IMR-90 (cell line): ENCODE results near the gene ACTR3C. TPM values are rescaled to one million over a fixed set of nuclear protein-coding genes. Genes with fewer than 3 reads are reported as not detected.
"Not testable (repeated sequence)": the region's sequence is repeated elsewhere in the genome, so short reads cannot be mapped to it uniquely, and the experiment has no call there.

Experiments used
- ATAC-seq: fragments of 200-7000 bp; cut with Tn5 transposase; 2 replicates; pipeline ENCODE4 v1.9.1; 2020; ENCODE audit warnings: low read depth, mild to moderate bottlenecking, moderate library complexity
- BruUV-seq: library from RNA; stranded (reverse); fragments of 400-500 nt; replicated peaks from 2 replicates; lab custom pipeline; 2021; lab: Mats Ljungman, UMichigan
- CTCF ChIA-PET: fragments of 300-600 bp; formaldehyde crosslinking; extraction: SDS; loops from one replicate; lab custom pipeline; 2021; ENCODE audit warnings: antibody characterized with exemption; lab: Yijun Ruan, JAX
- POLR2A ChIA-PET: fragments of 300-600 bp; sonication (Branson Sonifier 250); formaldehyde crosslinking; loops from one replicate; lab custom pipeline; 2022; ENCODE audit warnings: antibody characterized with exemption; ENCODE audit not compliant: unreplicated experiment; lab: Charles Lee
- DNase-seq: peaks from one replicate; pipeline ENCODE4 v3.0.0; 2013
- H2AFZ ChIP-seq: replicated peaks from 2 replicates; pipeline ENCODE3; 2013; ENCODE audit warnings: low read length, mild to moderate bottlenecking; ENCODE audit not compliant: poor library complexity
- H2AK5ac ChIP-seq: 2 replicates; pipeline ENCODE4 v1.6.1; 2013; ENCODE audit warnings: low read depth, low read length, inconsistent platforms
- H2AK9ac ChIP-seq: replicated peaks from 2 replicates; pipeline ENCODE3; 2013; ENCODE audit warnings: mild to moderate bottlenecking, low read depth, low read length, moderate library complexity; ENCODE audit not compliant: poor library complexity
- H2BK120ac ChIP-seq: 2 replicates; pipeline ENCODE4 v1.6.1; 2013; ENCODE audit warnings: low read depth, low read length, inconsistent platforms
- H2BK15ac ChIP-seq: 3 replicates; pipeline ENCODE4 v1.6.1; 2013; ENCODE audit warnings: low read depth, low read length, inconsistent platforms
- H2BK20ac ChIP-seq: 2 replicates; pipeline ENCODE4 v1.6.1; 2013; ENCODE audit warnings: low read depth, mild to moderate bottlenecking, inconsistent platforms, low read length, moderate library complexity
- H2BK5ac ChIP-seq: 2 replicates; pipeline ENCODE4 v1.6.1; 2013; ENCODE audit warnings: mild to moderate bottlenecking, low read depth, low read length, inconsistent platforms; ENCODE audit not compliant: poor library complexity, severe bottlenecking
- H3K14ac ChIP-seq: replicated peaks from 2 replicates; pipeline ENCODE4 v1.6.1; 2013; ENCODE audit warnings: low read depth, low read length, inconsistent platforms
- H3K18ac ChIP-seq: 2 replicates; pipeline ENCODE4 v1.6.1; 2013; ENCODE audit warnings: low read depth, low read length, control low read depth
- H3K23ac ChIP-seq: 2 replicates; pipeline ENCODE4 v1.6.1; 2013; ENCODE audit warnings: low read depth, low read length, inconsistent platforms
- H3K27ac ChIP-seq: 2 replicates; pipeline ENCODE4 v1.5.1; 2013; ENCODE audit warnings: mild to moderate bottlenecking, control low read depth, low read length; ENCODE audit not compliant: insufficient read depth
- H3K27me3 ChIP-seq: 2 replicates; pipeline ENCODE4 v1.6.1; 2013; ENCODE audit warnings: low read length; ENCODE audit not compliant: control insufficient read depth, insufficient read depth
- H3K36me3 ChIP-seq: 2 replicates; pipeline ENCODE4 v1.6.1; 2013; ENCODE audit warnings: low read length, mixed read lengths; ENCODE audit not compliant: control insufficient read depth, insufficient read depth
- H3K4ac ChIP-seq: 2 replicates; pipeline ENCODE4 v1.6.1; 2013; ENCODE audit warnings: low read depth, low read length, inconsistent platforms
- H3K4me1 ChIP-seq: 2 replicates; pipeline ENCODE4 v1.6.1; 2013; ENCODE audit warnings: low read length, mixed read lengths; ENCODE audit not compliant: control insufficient read depth, insufficient read depth
- H3K4me2 ChIP-seq: 2 replicates; pipeline ENCODE4 v1.6.1; 2013; ENCODE audit warnings: low read depth, mild to moderate bottlenecking, control low read depth, low read length, moderate library complexity
- H3K4me3 ChIP-seq: 2 replicates; pipeline ENCODE4 v1.5.1; 2013; ENCODE audit warnings: low read depth, mild to moderate bottlenecking, control low read depth, low read length, moderate library complexity; ENCODE audit not compliant: insufficient read depth
- H3K56ac ChIP-seq: 2 replicates; pipeline ENCODE4 v1.6.1; 2013; ENCODE audit warnings: low read length, inconsistent platforms; ENCODE audit not compliant: insufficient read depth; ENCODE audit errors: extremely low read depth
- H3K79me1 ChIP-seq, 2 experiments: 2 replicates each; pipeline ENCODE4 v1.6.1; 2013; ENCODE audit warnings: low read length in 2 of 2, inconsistent platforms in 1 of 2, low read depth in 1 of 2
- H3K9ac ChIP-seq: 2 replicates; pipeline ENCODE4 v1.6.1; 2013; ENCODE audit warnings: low read depth, low read length, control low read depth
- H3K9me1 ChIP-seq: 2 replicates; pipeline ENCODE4 v1.6.1; 2013; ENCODE audit warnings: low read length, inconsistent platforms; ENCODE audit not compliant: insufficient read depth
- H3K9me3 ChIP-seq: 2 replicates; pipeline ENCODE4 v1.6.1; 2013; ENCODE audit warnings: low read length; ENCODE audit not compliant: control insufficient read depth, insufficient read depth
- H4K20me1 ChIP-seq: 2 replicates; pipeline ENCODE4 v1.6.1; 2013; ENCODE audit warnings: low read length, inconsistent platforms; ENCODE audit not compliant: insufficient read depth
- H4K5ac ChIP-seq: 2 replicates; pipeline ENCODE4 v1.6.1; 2013; ENCODE audit warnings: mild to moderate bottlenecking, low read depth, low read length, control low read depth
- H4K8ac ChIP-seq, 2 experiments: 2 replicates each; pipeline ENCODE4 v1.6.1; 2013; ENCODE audit warnings: low read depth in 2 of 2, low read length in 2 of 2, control low read depth in 1 of 2, inconsistent platforms in 1 of 2
- H4K91ac ChIP-seq: 2 replicates; pipeline ENCODE4 v1.6.1; 2013; ENCODE audit warnings: low read depth, low read length, inconsistent platforms; ENCODE audit not compliant: insufficient read depth
- RAD21 ChIP-seq: IDR thresholded peaks from 2 replicates; pipeline ENCODE4 v1.6.1; 2012; ENCODE audit warnings: low read length, improper control_type of control experiment
- SMC3 ChIP-seq: fragments of 150-350 bp; IDR thresholded peaks from 2 replicates; pipeline ENCODE4 v1.6.1; 2016; ENCODE audit warnings: low read depth, mild to moderate bottlenecking, antibody characterized with exemption, low read length, moderate library complexity
- WGBS, 2 experiments: methylation state at CpG; one replicate each; pipeline versions ENCODE4 v1.1.5 to v1.1.7; 2013; ENCODE audit warnings: missing lambda C conversion rate in 2 of 2; ENCODE audit not compliant: insufficient read length in 1 of 2; ENCODE audit errors: extremely low coverage in 2 of 2; 5-methylcytosine and 5-hydroxymethylcytosine counted together
- dilution Hi-C: fragments of 300-500 bp; cut with HindIII; formaldehyde crosslinking; loops from one replicate; pipeline ENCODE4 v1.14.3; 2018; ENCODE audit warnings: low sequenced_read_pairs; ENCODE audit not compliant: unreplicated experiment
- in situ Hi-C: fragments of 300-500 bp; cut with MboI; formaldehyde crosslinking; loops from 3 replicates; pipeline ENCODE4 v1.14.3; 2019; ENCODE audit warnings: low sequenced_read_pairs, inconsistent platforms, mixed read lengths
- intact Hi-C: fragments of 100-400 bp; cut with micrococcal nuclease; formaldehyde crosslinking; loops from 2 replicates; pipeline ENCODE4 v1.10.0; 2022
- polyA plus RNA-seq, 3 experiments: library from polyadenylated mRNA; depleted of rRNA; stranded (reverse); fragments of >200 nt; gene quantifications; 2 replicates each; pipeline ENCODE4 v1.2.3, GENCODE V29; 2012; ENCODE audit warnings: low replicate concordance in 1 of 3
- total RNA-seq: library from RNA; depleted of rRNA; stranded (reverse); fragments of >200 nt; gene quantifications from 2 replicates; pipeline ENCODE4 v1.2.3, GENCODE V29; 2012
- TF ChIP-seq, protein P1 (sequence below): conservative IDR thresholded peaks from 2 replicates; pipeline ENCODE4 v1.5.1; 2012; ENCODE audit warnings: mild to moderate bottlenecking, low read depth, low read length, improper control_type of control experiment

ACTR3C gene
- total and polyA plus RNA-seq, 2 of the 4 experiments (the other 2 are of a cell fraction): not detected

DNA sequence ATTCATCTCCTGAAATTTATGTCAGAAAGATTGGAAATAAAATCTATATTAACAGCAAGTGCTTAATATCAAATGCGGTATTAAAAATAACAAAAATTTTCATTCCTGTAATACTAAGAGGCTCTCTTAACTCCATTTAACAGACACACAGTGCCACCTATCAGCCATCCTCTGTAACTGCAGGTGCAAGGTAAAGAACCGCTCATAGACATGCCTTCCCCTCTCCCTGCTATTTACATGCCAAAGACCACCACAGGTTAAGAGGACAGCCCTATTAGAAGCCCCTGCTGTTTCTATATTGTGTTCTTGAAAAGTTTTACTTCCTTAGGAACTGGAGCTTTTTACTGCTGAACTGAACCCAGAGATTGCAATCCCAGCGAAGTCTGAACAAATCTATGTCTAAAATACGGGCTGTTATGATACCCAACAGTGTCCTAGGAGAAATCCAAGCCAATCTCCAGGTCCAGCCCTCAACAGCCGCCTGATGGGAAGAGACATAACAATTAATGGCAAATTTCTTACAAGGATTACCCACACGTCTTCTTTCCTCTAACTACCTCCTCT is 47.1 kb downstream of the ACTR3C start:
- H3K23ac ChIP-seq, H2BK15ac ChIP-seq, H2BK120ac ChIP-seq, H3K9me3 ChIP-seq, POLR2A ChIA-PET, H3K4ac ChIP-seq, H3K36me3 ChIP-seq, H4K20me1 ChIP-seq, CTCF ChIA-PET, H3K9me1 ChIP-seq, H3K4me1 ChIP-seq, H2BK5ac ChIP-seq, dilution Hi-C loops, H4K5ac ChIP-seq, H3K56ac ChIP-seq, H3K9ac ChIP-seq, H4K91ac ChIP-seq, H2BK20ac ChIP-seq, H3K27me3 ChIP-seq, H3K27ac ChIP-seq, H3K4me2 ChIP-seq, H2AFZ ChIP-seq, H4K8ac ChIP-seq, H3K18ac ChIP-seq, H3K14ac ChIP-seq, H3K4me3 ChIP-seq, H3K79me1 ChIP-seq, in situ Hi-C loops, H2AK5ac ChIP-seq, BruUV-seq, H2AK9ac ChIP-seq: not testable (repeated sequence)
- ATAC-seq: peak; percentile 100
- WGBS, 2 experiments: no CpG with 5 or more reads among the region's 6 CpGs
- intact Hi-C loops: loop anchor here (1.0 kb wide), 1 partner anchor 393 kb away; no protein-coding TSS in a partner anchor
- DNase-seq: peak; percentile 16
- TF ChIP-seq, protein P1, sequence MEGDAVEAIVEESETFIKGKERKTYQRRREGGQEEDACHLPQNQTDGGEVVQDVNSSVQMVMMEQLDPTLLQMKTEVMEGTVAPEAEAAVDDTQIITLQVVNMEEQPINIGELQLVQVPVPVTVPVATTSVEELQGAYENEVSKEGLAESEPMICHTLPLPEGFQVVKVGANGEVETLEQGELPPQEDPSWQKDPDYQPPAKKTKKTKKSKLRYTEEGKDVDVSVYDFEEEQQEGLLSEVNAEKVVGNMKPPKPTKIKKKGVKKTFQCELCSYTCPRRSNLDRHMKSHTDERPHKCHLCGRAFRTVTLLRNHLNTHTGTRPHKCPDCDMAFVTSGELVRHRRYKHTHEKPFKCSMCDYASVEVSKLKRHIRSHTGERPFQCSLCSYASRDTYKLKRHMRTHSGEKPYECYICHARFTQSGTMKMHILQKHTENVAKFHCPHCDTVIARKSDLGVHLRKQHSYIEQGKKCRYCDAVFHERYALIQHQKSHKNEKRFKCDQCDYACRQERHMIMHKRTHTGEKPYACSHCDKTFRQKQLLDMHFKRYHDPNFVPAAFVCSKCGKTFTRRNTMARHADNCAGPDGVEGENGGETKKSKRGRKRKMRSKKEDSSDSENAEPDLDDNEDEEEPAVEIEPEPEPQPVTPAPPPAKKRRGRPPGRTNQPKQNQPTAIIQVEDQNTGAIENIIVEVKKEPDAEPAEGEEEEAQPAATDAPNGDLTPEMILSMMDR: peak; percentile 54
- peak; percentile 60 for TF ChIP-seq RAD21
- TF ChIP-seq SMC3: peak; percentile 33; the same call in 1 of the 2 replicates

DNA sequence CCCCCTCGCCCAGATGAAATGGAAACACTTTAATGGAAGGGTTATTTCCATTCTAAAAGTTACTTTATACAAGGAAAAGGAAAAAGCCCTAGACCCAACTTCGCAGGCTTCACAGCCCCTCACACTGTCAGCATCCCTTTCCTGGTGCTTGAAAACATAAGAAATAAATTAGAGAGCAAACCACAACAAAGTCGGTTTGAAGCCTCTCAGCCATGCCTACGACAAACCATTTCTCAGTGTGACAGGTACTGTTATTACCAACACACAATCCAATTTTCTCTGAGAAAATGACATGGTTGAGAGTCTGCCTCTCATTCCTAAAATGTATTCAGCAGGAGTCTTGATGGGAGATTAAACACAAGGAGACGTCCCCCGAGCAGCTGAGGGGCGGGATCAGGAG is 51.4 kb downstream of the ACTR3C start:
- H2AK9ac ChIP-seq, H2BK120ac ChIP-seq, DNase-seq, H3K4me1 ChIP-seq, H4K8ac ChIP-seq, H3K9ac ChIP-seq, H3K9me3 ChIP-seq, H3K18ac ChIP-seq, dilution Hi-C loops, H3K36me3 ChIP-seq, H4K5ac ChIP-seq, H3K27me3 ChIP-seq, H4K91ac ChIP-seq, H3K4me2 ChIP-seq, ATAC-seq, H3K4ac ChIP-seq, H3K79me1 ChIP-seq, intact Hi-C loops, H2AFZ ChIP-seq, H3K9me1 ChIP-seq, H3K14ac ChIP-seq, H2BK20ac ChIP-seq, H4K20me1 ChIP-seq, H3K27ac ChIP-seq, BruUV-seq, in situ Hi-C loops, H2AK5ac ChIP-seq, CTCF ChIA-PET, H3K4me3 ChIP-seq, H2BK5ac ChIP-seq, H3K56ac ChIP-seq, POLR2A ChIA-PET, H2BK15ac ChIP-seq, H3K23ac ChIP-seq: not testable (repeated sequence)
- WGBS, 2 experiments: no CpG with 5 or more reads among the region's 7 CpGs
